ENCODE data around the gene ADAM11. TPM values are rescaled to one million over a fixed set of nuclear protein-coding genes. Genes with fewer than 3 reads are reported as not detected.
A peak's percentile ranks its signal among the peaks of the same experiment; 100 is the strongest.

Gene ADAM11
- total RNA-seq, 1 donor from 2014 or later = 0.41 TPM

DNA sequence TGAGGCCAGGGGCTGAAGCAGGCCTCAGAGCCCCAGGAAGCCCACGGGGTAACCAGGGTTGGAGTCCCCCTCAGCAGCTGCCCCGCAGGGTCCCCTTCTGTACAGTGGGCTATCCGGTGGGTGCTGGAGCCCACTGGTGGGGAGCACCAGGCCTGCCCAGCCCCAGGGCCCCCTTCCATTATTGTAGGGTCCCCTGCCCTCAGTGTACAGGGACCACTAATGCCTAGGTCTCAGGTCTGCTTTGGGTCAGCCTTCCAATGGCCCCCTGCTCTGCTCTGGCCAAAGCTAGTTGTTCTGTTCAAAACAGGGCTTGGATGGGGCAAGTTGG, 1.1 kb downstream of the ADAM11 start:
- Histone ChIP-seq H3K27ac (no peak overlapping the region), H3K4me1 (peaks cover 14% of the 10 kb centered on the region), H3K36me3 (no peaks in the 10 kb centered on the region), H3K27me3 (ENCODE audit: low read depth) (peaks cover 46% of the 10 kb centered on the region), H3K4me3 (no peak overlapping the region), H3K9me3 (no peaks in the 10 kb centered on the region)
- TF ChIP-seq, protein P1, sequence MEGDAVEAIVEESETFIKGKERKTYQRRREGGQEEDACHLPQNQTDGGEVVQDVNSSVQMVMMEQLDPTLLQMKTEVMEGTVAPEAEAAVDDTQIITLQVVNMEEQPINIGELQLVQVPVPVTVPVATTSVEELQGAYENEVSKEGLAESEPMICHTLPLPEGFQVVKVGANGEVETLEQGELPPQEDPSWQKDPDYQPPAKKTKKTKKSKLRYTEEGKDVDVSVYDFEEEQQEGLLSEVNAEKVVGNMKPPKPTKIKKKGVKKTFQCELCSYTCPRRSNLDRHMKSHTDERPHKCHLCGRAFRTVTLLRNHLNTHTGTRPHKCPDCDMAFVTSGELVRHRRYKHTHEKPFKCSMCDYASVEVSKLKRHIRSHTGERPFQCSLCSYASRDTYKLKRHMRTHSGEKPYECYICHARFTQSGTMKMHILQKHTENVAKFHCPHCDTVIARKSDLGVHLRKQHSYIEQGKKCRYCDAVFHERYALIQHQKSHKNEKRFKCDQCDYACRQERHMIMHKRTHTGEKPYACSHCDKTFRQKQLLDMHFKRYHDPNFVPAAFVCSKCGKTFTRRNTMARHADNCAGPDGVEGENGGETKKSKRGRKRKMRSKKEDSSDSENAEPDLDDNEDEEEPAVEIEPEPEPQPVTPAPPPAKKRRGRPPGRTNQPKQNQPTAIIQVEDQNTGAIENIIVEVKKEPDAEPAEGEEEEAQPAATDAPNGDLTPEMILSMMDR (IDR thresholded peaks at IDR 0.05) = no peak
- intact Hi-C loops (cut with DNase I) = no loop called here
- ATAC-seq (peak in 1 of 2 donors; percentile 7), DNase-seq (no peak)

- peaks cover 46% of the 10 kb centered on the region for H3K27me3 ChIP-seq (ENCODE audit: low read depth)
- intact Hi-C loops (cut with DNase I) = no loop called here
- ATAC-seq = no peak
- TF ChIP-seq, protein P1 (IDR thresholded peaks at IDR 0.05) = no peak
- H3K36me3 ChIP-seq = no peaks in the 10 kb centered on the region
- no peak for DNase-seq
- no peak overlapping the region for H3K4me3 ChIP-seq
- peaks cover 14% of the 10 kb centered on the region for H3K4me1 ChIP-seq
- no peaks in the 10 kb centered on the region for H3K9me3 ChIP-seq
- H3K27ac ChIP-seq = no peak overlapping the region
Observed at GRCh38 chr17:44760474-44761308, 1.9 kb downstream of the ADAM11 start.

DNA sequence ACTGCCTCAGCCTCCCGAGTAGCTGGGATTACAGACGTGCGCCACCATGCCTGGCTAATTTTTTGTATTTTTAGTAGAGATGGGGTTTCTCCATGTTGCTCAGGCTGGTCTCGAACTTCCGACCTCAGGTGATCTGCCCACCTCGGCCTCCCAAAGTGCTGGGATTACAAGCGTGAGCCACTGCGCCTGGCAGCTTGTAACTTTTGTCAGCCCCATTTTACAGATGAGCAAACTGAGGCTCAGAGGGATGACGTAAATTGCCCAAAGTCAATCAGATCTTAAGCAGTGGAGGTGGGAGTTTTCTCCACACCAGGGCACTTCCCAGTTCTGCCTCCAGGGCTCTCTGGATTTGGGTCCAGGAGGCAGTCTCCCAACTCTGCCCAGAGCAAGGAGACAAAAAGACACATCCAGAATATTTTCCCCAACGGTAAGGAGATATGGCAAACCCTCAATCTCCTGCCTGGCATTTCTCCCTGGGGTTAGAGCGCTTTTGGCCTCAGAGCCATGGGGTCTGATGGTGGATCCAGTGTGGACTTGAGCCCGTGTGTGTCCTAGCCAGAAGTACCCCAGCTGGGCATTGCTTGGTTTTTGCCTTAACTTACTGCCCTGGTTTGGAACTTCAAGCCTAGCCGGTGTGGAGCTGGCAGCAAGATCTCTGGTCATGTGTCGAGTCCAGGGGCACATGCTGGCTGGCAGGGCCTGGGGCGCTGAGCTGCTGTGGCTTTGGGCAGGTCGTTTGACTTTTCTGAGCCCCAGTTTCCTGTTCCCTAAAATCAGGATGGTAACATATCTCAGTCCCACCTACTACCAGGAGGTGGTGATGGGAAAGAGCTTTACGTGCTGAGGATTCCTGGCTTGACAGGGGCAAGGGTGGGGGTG, 3.4 kb downstream of the ADAM11 start:
- H3K9me3 ChIP-seq = no peaks in the 10 kb centered on the region
- intact Hi-C loops (cut with DNase I) = no loop called here
- TF ChIP-seq, protein P1 (IDR thresholded peaks at IDR 0.05) = no peak
- H3K36me3 ChIP-seq = no peaks in the 10 kb centered on the region
- H3K4me1 ChIP-seq = peaks cover 14% of the 10 kb centered on the region
- H3K4me3 ChIP-seq = no peak overlapping the region
- no peak overlapping the region for H3K27ac ChIP-seq
- ATAC-seq (no peak), DNase-seq (no peak)
- peaks cover 49% of the 10 kb centered on the region for H3K27me3 ChIP-seq (ENCODE audit: low read depth)

DNA sequence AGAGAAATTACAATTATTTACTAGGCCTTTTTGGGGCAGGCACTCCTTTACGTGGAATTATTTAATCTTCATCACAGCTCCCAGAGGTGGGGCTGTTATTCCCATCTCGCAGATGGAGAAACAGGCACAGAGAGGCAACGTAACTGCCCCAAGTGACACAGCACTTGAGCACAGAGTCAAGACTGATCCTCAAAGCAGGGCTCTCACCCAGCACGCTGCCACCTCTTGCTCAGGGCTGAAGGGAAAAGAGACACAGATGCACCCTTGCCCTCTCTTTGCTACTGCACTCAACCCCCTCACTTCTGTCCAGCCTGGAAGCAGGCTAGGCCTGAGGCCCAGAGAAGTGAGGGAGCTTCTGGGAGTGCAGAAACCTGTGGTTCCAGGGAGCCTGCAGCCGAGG, 4.4 kb downstream of the ADAM11 start:
- no peak for DNase-seq
- H3K4me3 ChIP-seq = no peak overlapping the region
- intact Hi-C loops (cut with DNase I) = no loop called here
- no peak overlapping the region for H3K27ac ChIP-seq
- ATAC-seq = no peak
- TF ChIP-seq, protein P1 (IDR thresholded peaks at IDR 0.05) = no peak
- no peaks in the 10 kb centered on the region for H3K9me3 ChIP-seq
- peaks cover 43% of the 10 kb centered on the region for H3K27me3 ChIP-seq (ENCODE audit: low read depth)
- H3K4me1 ChIP-seq = peaks cover 14% of the 10 kb centered on the region
- no peaks in the 10 kb centered on the region for H3K36me3 ChIP-seq

GRCh38 chr17:44765965-44766364, 7.2 kb downstream of the ADAM11 start:
- Histone ChIP-seq H3K4me3 (no peak overlapping the region), H3K9me3 (no peaks in the 10 kb centered on the region), H3K4me1 (no peaks in the 10 kb centered on the region), H3K36me3 (no peaks in the 10 kb centered on the region), H3K27ac (no peak overlapping the region), H3K27me3 (ENCODE audit: low read depth) (peaks cover 33% of the 10 kb centered on the region)
- TF ChIP-seq, protein P1 (IDR thresholded peaks at IDR 0.05) = no peak
- ATAC-seq (no peak), DNase-seq (no peak)
- intact Hi-C loops (cut with DNase I) = no loop called here

All from lower lobe of right lung (tissue), 2 donors.